GM12891 (cell line): Measurements from ENCODE around the gene HAPLN1.

Experiments
- PAX5 ChIP-seq: IDR thresholded peaks from 2 replicates; pipeline ENCODE4 v1.6.1; 2011; ENCODE audit warnings: low read length, moderate library complexity, mild to moderate bottlenecking; ENCODE audit not compliant: insufficient read depth, severe bottlenecking
- POLR2A ChIP-seq: IDR thresholded peaks from 2 replicates; pipeline ENCODE4 v1.6.1; 2011; ENCODE audit warnings: low read depth, low read length, control low read depth
- POLR2AphosphoS5 ChIP-seq: IDR thresholded peaks from 2 replicates; pipeline ENCODE4 v1.6.1; 2011; ENCODE audit warnings: low read depth, low read length, control low read depth
- SPI1 ChIP-seq: IDR thresholded peaks from 2 replicates; pipeline ENCODE4 v1.6.1; 2011; ENCODE audit warnings: low read depth, low read length, control low read depth
- TAF1 ChIP-seq: IDR thresholded peaks from 2 replicates; pipeline ENCODE4 v1.6.1; 2011; ENCODE audit warnings: low read depth, low read length, control low read depth

DNA sequence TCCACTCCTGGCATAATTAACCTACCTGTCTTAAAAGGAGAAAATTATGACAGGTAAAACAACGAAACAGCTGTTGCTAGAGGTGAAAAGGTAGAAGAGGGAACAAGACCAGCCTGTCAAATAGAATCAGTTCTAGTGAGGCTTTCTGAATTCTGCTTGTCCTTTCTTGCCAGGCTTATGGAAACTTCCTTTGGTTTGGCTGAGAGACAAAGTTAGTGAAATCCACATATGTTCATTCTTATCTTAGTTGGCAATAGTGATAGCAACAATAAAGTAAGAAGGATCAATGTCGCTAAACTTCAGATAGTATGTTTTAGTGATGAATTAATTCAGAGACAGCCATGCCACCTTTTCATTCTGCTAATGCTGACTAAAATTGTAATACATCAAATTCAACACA is 34.4 kb downstream of the HAPLN1 start:
- TF ChIP-seq POLR2A: no peak
- TF ChIP-seq POLR2AphosphoS5: no peak
- no peak for TF ChIP-seq SPI1
- TF ChIP-seq PAX5: no peak
- no peak for TF ChIP-seq TAF1
